ENCODE measurements around the gene ANK2.

ANK2 gene

GRCh38 chr4:113331811-113332210, 282.4 kb downstream of the ANK2 start:
- TF ChIP-seq POLR2A (IDR thresholded peaks at IDR 0.05; ENCODE audit: extremely low read depth, insufficient read length), result no peak
- TF ChIP-seq MYC (IDR thresholded peaks at IDR 0.05; ENCODE audit: low read depth, low read length), result no peak
- no peak for TF ChIP-seq CTCF (IDR thresholded peaks at IDR 0.05; ENCODE audit: low read depth, low read length)
- no peak for TF ChIP-seq MAX (IDR thresholded peaks at IDR 0.05; ENCODE audit: low read depth, low read length)
- no peak overlapping the region for H3K4me3 ChIP-seq (ENCODE audit: low read depth, low read length)
- no peak for DNase-seq (ENCODE audit: low read depth)

- DNase-seq (ENCODE audit: low read depth), result no peak
- no peak overlapping the region for H3K4me3 ChIP-seq (ENCODE audit: low read depth, low read length)
- no peak for TF ChIP-seq POLR2A (IDR thresholded peaks at IDR 0.05; ENCODE audit: extremely low read depth, insufficient read length)
- TF ChIP-seq CTCF (IDR thresholded peaks at IDR 0.05; ENCODE audit: low read depth, low read length), result no peak
- TF ChIP-seq MAX (IDR thresholded peaks at IDR 0.05; ENCODE audit: low read depth, low read length), result no peak
- no peak for TF ChIP-seq MYC (IDR thresholded peaks at IDR 0.05; ENCODE audit: low read depth, low read length)
These were observed 283.2 kb downstream of the ANK2 start for GRCh38 chr4:113332701-113333100.

- no peak overlapping the region for H3K4me3 ChIP-seq (ENCODE audit: low read depth, low read length)
- TF ChIP-seq CTCF (IDR thresholded peaks at IDR 0.05; ENCODE audit: low read depth, low read length), result no peak
- TF ChIP-seq POLR2A (IDR thresholded peaks at IDR 0.05; ENCODE audit: extremely low read depth, insufficient read length), result no peak
- no peak for TF ChIP-seq MAX (IDR thresholded peaks at IDR 0.05; ENCODE audit: low read depth, low read length)
- no peak for TF ChIP-seq MYC (IDR thresholded peaks at IDR 0.05; ENCODE audit: low read depth, low read length)
- DNase-seq (ENCODE audit: low read depth), result no peak
These were observed 286.3 kb downstream of the ANK2 start for GRCh38 chr4:113335746-113336145.

- TF ChIP-seq CTCF (IDR thresholded peaks at IDR 0.05; ENCODE audit: low read depth, low read length), result no peak
- no peak for TF ChIP-seq MYC (IDR thresholded peaks at IDR 0.05; ENCODE audit: low read depth, low read length)
- no peak for TF ChIP-seq MAX (IDR thresholded peaks at IDR 0.05; ENCODE audit: low read depth, low read length)
- no peak for DNase-seq (ENCODE audit: low read depth)
- H3K4me3 ChIP-seq (ENCODE audit: low read depth, low read length), result no peak overlapping the region
These were observed 287.1 kb downstream of the ANK2 start for GRCh38 chr4:113336556-113336955.

GRCh38 chr4:113339430-113339813, 290.0 kb downstream of the ANK2 start:
- TF ChIP-seq MYC (IDR thresholded peaks at IDR 0.05; ENCODE audit: low read depth, low read length) (no peak), MAX (IDR thresholded peaks at IDR 0.05; ENCODE audit: low read depth, low read length) (no peak), CTCF (IDR thresholded peaks at IDR 0.05; ENCODE audit: low read depth, low read length) (no peak), POLR2A (IDR thresholded peaks at IDR 0.05; ENCODE audit: extremely low read depth, insufficient read length) (no peak)
- H3K4me3 ChIP-seq (ENCODE audit: low read depth, low read length), result no peak overlapping the region
- DNase-seq (ENCODE audit: low read depth), result no peak

GRCh38 chr4:113344100-113344499, 294.6 kb downstream of the ANK2 start:
- no peak overlapping the region for H3K4me3 ChIP-seq (ENCODE audit: low read depth, low read length)
- DNase-seq (ENCODE audit: low read depth), result no peak
- TF ChIP-seq POLR2A (IDR thresholded peaks at IDR 0.05; ENCODE audit: extremely low read depth, insufficient read length) (no peak), MYC (IDR thresholded peaks at IDR 0.05; ENCODE audit: low read depth, low read length) (no peak), CTCF (IDR thresholded peaks at IDR 0.05; ENCODE audit: low read depth, low read length) (no peak)
